Body of pancreas (tissue), 4 donors: ENCODE results near the gene SPATA16.

Experiments used
- CTCF ChIP-seq, 7 experiments: fragments of 450-650 bp in 4 of 7; fragments of 200-600 bp in 3 of 7; sonication (generic) in 3 of 7; IDR thresholded peaks; one replicate each; pipeline ENCODE4 v1.5.1; 2016 to 2019; ENCODE audit warnings: antibody characterized with exemption in 7 of 7
- POLR2A ChIP-seq, 3 donors: fragments of 450-650 bp; IDR thresholded peaks; one replicate each; pipeline ENCODE4 v1.6.1; 2016; ENCODE audit warnings: antibody characterized with exemption in 3 of 3, mild to moderate bottlenecking in 2 of 3

- no peak for TF ChIP-seq CTCF (IDR thresholded peaks at IDR 0.05)
- no peak for TF ChIP-seq POLR2A (IDR thresholded peaks at IDR 0.05)
Observed at GRCh38 chr3:173021547-173022185, 119.4 kb downstream of the SPATA16 start.
